Coronary artery (tissue), 2 donors: ENCODE measurements around the gene LPIN3.

Experiments
- DNase-seq: peaks from one replicate; pipeline ENCODE4 v3.0.0-alpha.2; 2017; ENCODE audit warnings: low spot score
- H3K27ac ChIP-seq, 2 donors: fragments of 200-600 bp; sonication (generic); one replicate each; pipeline ENCODE4 v1.5.1; 2016 to 2019
- H3K4me3 ChIP-seq: fragments of 200-600 bp; sonication (generic); 2 replicates; pipeline ENCODE4 v1.5.1; 2016; ENCODE audit warnings: mild to moderate bottlenecking, moderate library complexity
- TF ChIP-seq, protein P1 (sequence below): fragments of 200-600 bp; sonication (generic); IDR thresholded peaks from one replicate; pipeline ENCODE4 v1.5.1; 2019; ENCODE audit warnings: antibody characterized with exemption

The LPIN3 gene

DNA sequence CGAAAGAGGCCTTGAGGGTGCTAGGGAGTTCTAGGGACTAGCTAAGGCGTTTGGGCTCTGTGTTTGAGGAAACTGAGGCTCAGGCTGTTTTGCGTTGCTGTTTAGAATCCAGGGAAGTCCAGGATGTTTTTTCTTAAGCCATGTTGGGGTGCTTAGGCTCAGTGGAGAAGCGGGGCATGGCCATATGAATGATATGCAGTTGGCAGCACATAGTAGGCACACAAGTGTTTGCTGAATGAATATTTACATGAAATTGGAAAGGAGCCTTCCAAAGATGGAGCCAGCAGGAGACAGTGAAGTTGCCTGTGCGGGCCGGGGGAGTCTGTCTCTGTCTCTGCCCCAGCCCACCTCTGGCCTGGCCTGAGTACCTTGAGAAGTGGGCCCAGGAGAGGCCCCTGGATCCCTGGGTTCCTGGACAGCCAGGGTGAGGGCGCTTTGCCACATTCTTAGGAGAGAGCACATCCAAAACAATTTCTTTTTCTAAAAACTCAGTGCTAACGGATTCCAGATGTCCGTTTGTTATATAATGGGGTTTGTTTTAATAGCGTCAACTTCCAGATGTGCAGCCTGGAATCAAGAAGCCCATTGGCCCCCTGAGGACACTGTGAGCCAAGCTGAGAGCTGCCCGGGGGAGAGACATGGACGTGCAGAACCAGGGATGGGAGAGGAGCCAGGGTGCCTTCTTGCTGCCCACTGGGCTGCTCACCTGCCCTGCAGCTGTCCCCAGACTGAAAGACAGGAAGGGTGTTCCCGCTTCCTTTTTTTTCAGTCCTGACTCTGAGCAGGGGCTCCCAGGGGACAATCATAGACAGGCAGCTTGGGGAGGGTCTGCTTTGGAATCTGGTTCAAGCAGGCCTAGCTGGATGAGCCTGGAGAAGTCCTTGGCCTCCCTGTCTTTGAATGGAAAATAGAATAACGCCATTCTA is 46.1 kb downstream of the LPIN3 start:
- no peak overlapping the region for H3K4me3 ChIP-seq
- no peak for DNase-seq
- no peak overlapping the region for H3K27ac ChIP-seq
- TF ChIP-seq, protein P1, sequence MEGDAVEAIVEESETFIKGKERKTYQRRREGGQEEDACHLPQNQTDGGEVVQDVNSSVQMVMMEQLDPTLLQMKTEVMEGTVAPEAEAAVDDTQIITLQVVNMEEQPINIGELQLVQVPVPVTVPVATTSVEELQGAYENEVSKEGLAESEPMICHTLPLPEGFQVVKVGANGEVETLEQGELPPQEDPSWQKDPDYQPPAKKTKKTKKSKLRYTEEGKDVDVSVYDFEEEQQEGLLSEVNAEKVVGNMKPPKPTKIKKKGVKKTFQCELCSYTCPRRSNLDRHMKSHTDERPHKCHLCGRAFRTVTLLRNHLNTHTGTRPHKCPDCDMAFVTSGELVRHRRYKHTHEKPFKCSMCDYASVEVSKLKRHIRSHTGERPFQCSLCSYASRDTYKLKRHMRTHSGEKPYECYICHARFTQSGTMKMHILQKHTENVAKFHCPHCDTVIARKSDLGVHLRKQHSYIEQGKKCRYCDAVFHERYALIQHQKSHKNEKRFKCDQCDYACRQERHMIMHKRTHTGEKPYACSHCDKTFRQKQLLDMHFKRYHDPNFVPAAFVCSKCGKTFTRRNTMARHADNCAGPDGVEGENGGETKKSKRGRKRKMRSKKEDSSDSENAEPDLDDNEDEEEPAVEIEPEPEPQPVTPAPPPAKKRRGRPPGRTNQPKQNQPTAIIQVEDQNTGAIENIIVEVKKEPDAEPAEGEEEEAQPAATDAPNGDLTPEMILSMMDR = no peak

DNA sequence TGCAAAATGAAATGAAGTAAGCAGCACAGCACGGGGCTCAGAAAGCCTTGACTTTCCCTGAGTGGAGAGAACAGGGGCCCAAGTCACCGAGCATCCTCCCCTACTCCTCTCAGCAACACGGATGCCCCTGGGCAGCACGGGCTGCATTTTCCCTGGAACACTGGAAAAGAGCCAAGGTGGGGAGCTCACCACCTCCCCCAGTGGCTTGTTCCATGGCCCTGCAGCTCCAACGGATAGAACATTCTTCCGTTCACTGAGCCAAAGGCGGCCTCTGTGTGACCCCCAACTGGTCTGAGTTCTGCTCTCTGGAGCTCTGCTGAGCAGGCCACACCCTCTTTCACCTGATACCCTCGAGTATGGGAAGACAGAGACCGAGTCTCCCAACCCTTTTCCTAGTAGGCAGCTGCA is 46.8 kb downstream of the LPIN3 start:
- DNase-seq = no peak
- TF ChIP-seq, protein P1 = no peak
- H3K27ac ChIP-seq = no peak overlapping the region

GRCh38 chr20:41390889-41391288 is 50.3 kb downstream of the LPIN3 start:
- TF ChIP-seq, protein P1 = no peak

More for the DNA sequence above, 46.8 kb downstream of the LPIN3 start:
- no peak overlapping the region for H3K4me3 ChIP-seq

DNA sequence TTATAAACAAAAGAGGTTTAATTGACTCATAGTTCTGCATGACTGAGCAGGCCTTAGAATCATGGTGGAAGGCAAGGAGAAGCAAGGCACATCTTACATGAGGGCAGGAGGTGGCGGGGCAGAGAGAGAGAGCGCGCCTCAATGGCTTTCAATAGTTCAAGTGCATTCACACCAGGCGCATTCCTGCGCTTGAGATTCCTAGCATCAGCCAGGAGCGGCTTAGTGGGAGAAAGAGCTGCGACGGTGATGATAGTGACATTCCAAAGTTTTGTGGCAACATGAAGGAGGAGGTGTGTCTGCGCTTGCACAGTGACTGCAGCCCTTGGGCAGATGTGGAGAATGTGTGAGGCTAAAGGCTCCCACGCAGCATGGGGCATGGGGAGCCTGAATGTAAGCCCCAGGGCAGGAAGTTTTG is 51.0 kb downstream of the LPIN3 start:
- TF ChIP-seq, protein P1 = no peak
- DNase-seq = no peak

More at GRCh38 chr20:41390889-41391288, 50.3 kb downstream of the LPIN3 start:
- Histone ChIP-seq H3K27ac (no peak overlapping the region), H3K4me3 (no peak overlapping the region)
- no peak for DNase-seq

DNA sequence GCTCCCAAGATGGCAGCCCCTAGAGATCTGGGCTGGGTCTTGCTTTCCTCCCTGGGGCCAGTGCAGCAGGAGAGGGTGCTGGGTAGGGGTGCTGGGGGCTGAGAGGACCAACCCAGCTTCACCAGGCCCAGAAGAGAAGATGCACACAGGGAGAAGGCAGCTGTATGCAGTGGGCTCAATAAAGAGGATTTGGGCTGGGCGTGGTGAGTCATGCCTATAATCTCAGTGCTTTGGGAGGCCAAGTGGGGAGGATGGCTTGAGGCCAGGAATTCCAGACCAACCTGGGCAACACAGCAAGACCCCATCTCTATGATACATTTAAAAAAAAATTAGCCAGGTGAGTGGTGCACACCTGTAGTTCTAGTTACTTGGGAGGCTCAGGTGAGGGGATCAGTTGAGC is 51.7 kb downstream of the LPIN3 start:
- Histone ChIP-seq H3K4me3 (no peak overlapping the region), H3K27ac (no peak overlapping the region)

More for the DNA sequence above, 51.0 kb downstream of the LPIN3 start:
- Histone ChIP-seq H3K4me3 (no peak overlapping the region), H3K27ac (no peak overlapping the region)

GRCh38 chr20:41392871-41393704 is 52.5 kb downstream of the LPIN3 start:
- DNase-seq = no peak
- Histone ChIP-seq H3K4me3 (no peak overlapping the region), H3K27ac (peak overlapping the region in 1 of 2 donors; percentile 5)
- TF ChIP-seq, protein P1 = no peak

More for the DNA sequence above, 51.7 kb downstream of the LPIN3 start:
- TF ChIP-seq, protein P1 = no peak
- no peak for DNase-seq
